Adrenal gland (tissue), 5 donors: Measurements from ENCODE around the gene INPP5A.

Experiments
- CTCF ChIP-seq, 6 experiments: fragments of 450-650 bp in 4 of 6; fragments of 200-600 bp in 2 of 6; sonication (generic) in 1 of 6; IDR thresholded peaks; 1 replicate in 5 of 6; 2 replicates in 1 of 6; pipeline versions ENCODE4 v1.5.1 to v1.8.0; 2016 to 2021; ENCODE audit warnings: antibody characterized with exemption in 6 of 6, mild to moderate bottlenecking in 2 of 6, moderate library complexity in 1 of 6
- POLR2A ChIP-seq, 2 donors: fragments of 450-650 bp; IDR thresholded peaks; one replicate each; pipeline ENCODE4 v1.6.1; 2017; ENCODE audit warnings: antibody characterized with exemption in 2 of 2, mild to moderate bottlenecking in 2 of 2, moderate library complexity in 1 of 2
- donor health status: DM: no; HTN: no; CAD: no.

- TF ChIP-seq CTCF (IDR thresholded peaks at IDR 0.05) (no peak), POLR2A (IDR thresholded peaks at IDR 0.05) (no peak)
These were observed 68.5 kb downstream of the INPP5A start for GRCh38 chr10:132606031-132606491.
